RWPE2 (cell line): ENCODE results near the gene GPR17.
A peak's percentile ranks its signal among the peaks of the same experiment; 100 is the strongest.

Experiments
- ATAC-seq: fragments of 200-7000 bp; cut with Tn5 transposase; 3 replicates; pipeline ENCODE4 v1.9.1; 2021; ENCODE audit warnings: low read depth
- DNase-seq: peaks from one replicate; pipeline ENCODE4 v3.0.0-alpha.2; 2020; ENCODE audit warnings: low spot score
- H3K27ac ChIP-seq: fragments of 450-650 bp; 2 replicates; pipeline ENCODE4 v1.5.1; 2017; ENCODE audit warnings: mild to moderate bottlenecking; ENCODE audit not compliant: poor library complexity, severe bottlenecking
- H3K27me3 ChIP-seq: fragments of 250-450 bp; sonication (Bioruptor Pico); 2 replicates; pipeline ENCODE4 v1.5.1; 2021; ENCODE audit warnings: mild to moderate bottlenecking, moderate library complexity; ENCODE audit not compliant: insufficient read depth, poor library complexity, severe bottlenecking
- H3K36me3 ChIP-seq: fragments of 250-450 bp; sonication (Bioruptor Pico); 2 replicates; pipeline ENCODE4 v1.5.1; 2020; ENCODE audit warnings: low read depth, mild to moderate bottlenecking, moderate library complexity
- H3K4me1 ChIP-seq: fragments of 250-450 bp; sonication (Bioruptor Pico); 2 replicates; pipeline ENCODE4 v1.5.1; 2021; ENCODE audit warnings: mild to moderate bottlenecking, moderate library complexity; ENCODE audit not compliant: insufficient read depth, poor library complexity, severe bottlenecking
- H3K4me3 ChIP-seq: fragments of 250-450 bp; sonication (Bioruptor Pico); 2 replicates; pipeline ENCODE4 v1.5.1; 2021; ENCODE audit warnings: mild to moderate bottlenecking, moderate library complexity; ENCODE audit not compliant: severe bottlenecking
- H3K9me3 ChIP-seq: fragments of 250-450 bp; sonication (Bioruptor Pico); 2 replicates; pipeline ENCODE4 v1.5.1; 2021; ENCODE audit warnings: mild to moderate bottlenecking, moderate library complexity; ENCODE audit not compliant: severe bottlenecking
- TF ChIP-seq, protein P1 (sequence below): fragments of 450-650 bp; IDR thresholded peaks from one replicate; pipeline ENCODE4 v1.5.1; 2017; ENCODE audit warnings: mild to moderate bottlenecking, moderate library complexity; ENCODE audit not compliant: poor library complexity, severe bottlenecking

Gene GPR17

DNA sequence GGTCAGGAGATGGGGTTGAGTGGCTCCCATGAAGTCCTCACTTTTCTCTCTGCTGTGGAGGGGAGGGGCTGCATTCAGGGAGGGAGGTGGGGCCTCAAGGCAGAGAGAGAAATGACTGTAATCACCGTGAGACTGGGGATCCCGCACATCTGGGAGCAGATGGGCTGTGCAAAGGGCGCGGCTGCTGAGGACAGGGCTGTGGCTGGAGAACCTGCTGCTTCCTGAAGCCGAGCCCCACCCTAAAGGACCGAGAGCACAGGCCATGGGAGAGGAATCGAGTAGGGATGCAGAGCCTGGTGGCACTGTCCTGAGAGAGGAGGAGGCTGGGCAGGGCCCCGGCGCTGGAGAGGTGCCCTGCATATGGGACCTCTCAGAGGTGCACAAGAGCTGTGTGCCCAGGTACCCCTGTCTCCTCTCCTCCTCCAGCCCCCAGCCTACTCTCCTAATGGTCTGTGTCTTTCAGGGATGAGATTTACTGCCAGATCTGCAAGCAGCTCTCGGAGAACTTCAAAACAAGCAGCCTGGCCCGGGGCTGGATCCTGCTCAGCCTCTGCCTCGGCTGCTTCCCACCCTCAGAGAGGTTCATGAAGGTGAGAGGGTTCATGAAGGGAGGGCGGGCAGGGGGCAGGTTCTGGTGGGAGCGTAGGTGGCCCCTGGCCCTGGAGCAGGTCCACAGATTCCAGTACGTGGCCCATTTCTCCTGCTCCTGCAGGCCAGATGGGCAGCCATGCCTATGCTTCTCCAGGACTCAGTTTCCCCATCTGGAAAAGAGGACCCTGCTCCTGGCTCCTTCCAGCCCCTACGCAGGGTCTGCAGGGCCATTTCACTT is 25.9 kb upstream of the GPR17 start:
- TF ChIP-seq, protein P1, sequence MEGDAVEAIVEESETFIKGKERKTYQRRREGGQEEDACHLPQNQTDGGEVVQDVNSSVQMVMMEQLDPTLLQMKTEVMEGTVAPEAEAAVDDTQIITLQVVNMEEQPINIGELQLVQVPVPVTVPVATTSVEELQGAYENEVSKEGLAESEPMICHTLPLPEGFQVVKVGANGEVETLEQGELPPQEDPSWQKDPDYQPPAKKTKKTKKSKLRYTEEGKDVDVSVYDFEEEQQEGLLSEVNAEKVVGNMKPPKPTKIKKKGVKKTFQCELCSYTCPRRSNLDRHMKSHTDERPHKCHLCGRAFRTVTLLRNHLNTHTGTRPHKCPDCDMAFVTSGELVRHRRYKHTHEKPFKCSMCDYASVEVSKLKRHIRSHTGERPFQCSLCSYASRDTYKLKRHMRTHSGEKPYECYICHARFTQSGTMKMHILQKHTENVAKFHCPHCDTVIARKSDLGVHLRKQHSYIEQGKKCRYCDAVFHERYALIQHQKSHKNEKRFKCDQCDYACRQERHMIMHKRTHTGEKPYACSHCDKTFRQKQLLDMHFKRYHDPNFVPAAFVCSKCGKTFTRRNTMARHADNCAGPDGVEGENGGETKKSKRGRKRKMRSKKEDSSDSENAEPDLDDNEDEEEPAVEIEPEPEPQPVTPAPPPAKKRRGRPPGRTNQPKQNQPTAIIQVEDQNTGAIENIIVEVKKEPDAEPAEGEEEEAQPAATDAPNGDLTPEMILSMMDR: no peak
- Histone ChIP-seq H3K36me3 (no peaks in the 10 kb centered on the region), H3K9me3 (no peaks in the 10 kb centered on the region), H3K4me1 (peaks cover 11% of the 10 kb centered on the region), H3K4me3 (no peak overlapping the region), H3K27me3 (no peaks in the 10 kb centered on the region), H3K27ac (no peak overlapping the region)
- ATAC-seq: no peak; the same call in 2 of the 3 replicates
- peak; percentile 38 for DNase-seq

DNA sequence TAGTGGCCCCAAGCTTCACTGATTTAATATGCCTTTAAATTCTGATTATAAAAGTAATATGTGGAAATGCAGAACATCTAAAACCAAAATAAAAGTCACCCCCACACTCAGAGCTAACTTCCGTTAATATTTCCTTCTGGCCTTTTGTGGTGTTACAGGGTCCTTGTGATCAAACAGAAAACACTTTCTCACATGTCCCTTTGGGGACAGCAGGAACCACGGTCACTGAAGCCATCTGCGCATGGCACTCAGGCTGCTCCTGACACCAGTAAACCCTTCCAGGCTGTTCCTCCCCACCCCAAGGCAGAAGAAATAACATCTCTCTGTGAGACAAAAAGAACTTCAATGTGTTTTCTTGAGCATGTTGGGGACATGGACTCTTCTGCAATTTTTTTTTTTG is 25.1 kb upstream of the GPR17 start:
- TF ChIP-seq, protein P1: no peak
- H3K4me3 ChIP-seq: no peak overlapping the region
- no peaks in the 10 kb centered on the region for H3K36me3 ChIP-seq
- no peak overlapping the region for H3K27ac ChIP-seq
- DNase-seq (peak; percentile 29), ATAC-seq (no peak)
- H3K27me3 ChIP-seq: no peaks in the 10 kb centered on the region
- peaks cover 6% of the 10 kb centered on the region for H3K4me1 ChIP-seq
- no peaks in the 10 kb centered on the region for H3K9me3 ChIP-seq

DNA sequence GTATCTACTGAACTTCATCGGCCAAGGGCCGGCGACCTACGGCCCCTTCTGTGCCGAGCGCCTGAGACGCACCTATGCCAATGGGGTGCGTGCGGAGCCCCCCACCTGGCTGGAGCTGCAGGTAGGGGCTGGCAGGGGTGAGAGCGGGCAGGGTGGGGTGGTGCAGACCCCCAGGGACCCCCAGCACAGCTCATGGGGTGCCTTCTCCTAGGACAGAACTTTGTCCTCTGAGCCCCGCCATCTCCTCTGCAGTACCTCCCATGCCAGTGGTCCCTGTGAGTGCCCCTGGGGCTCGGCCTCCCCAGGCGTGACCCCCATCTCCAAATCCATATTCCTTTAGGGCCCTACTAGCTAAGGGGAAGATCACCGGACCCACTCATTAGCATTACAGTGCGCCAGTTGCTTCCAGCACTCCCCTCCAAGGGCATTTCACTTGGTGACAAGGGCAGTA is 23.9 kb upstream of the GPR17 start:
- H3K4me3 ChIP-seq: no peak overlapping the region
- H3K4me1 ChIP-seq: peaks cover 6% of the 10 kb centered on the region
- H3K27me3 ChIP-seq: no peaks in the 10 kb centered on the region
- DNase-seq: peak; percentile 51
- TF ChIP-seq, protein P1: no peak
- H3K9me3 ChIP-seq: no peaks in the 10 kb centered on the region
- no peaks in the 10 kb centered on the region for H3K36me3 ChIP-seq
- H3K27ac ChIP-seq: no peak overlapping the region
- no peak for ATAC-seq

DNA sequence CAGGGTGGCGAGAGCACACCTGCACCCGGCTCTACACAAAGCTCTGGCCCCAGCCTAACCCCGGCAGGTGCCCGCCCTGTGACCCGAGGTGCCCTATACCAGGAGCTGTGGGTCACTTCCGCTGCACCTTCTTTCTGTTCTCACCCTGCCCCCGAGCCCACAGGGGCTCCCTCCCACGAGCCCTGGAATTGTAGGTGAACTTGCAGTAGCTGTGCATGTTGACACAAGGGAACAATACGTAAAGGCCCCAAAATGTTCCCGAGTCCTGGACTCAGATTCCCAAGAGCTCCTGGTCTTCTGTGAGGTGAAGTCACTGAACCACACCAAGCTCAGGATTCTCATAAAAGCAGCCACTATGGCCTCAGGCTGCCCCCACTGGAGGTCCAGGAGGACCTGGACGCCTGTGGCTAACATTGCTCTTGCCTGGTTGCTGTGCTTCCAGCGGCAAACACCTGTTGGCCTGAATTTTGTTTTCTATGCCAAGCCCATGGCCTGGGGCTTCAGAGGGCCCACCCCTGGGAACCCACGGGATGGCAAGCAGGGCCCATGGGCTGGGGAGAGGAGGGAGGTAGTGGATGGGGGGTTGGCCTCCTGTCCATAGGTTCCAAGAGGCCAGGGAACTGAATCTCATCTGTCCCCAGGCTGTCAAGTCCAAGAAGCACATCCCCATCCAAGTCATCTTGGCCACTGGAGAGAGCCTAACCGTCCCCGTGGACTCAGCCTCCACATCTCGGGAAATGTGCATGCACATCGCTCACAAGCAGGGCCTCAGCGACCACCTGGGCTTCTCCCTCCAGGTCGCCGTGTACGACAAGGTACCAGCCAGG is 23.2 kb upstream of the GPR17 start:
- Histone ChIP-seq H3K4me1 (peaks cover 6% of the 10 kb centered on the region), H3K4me3 (no peak overlapping the region), H3K36me3 (no peaks in the 10 kb centered on the region), H3K27ac (no peak overlapping the region), H3K9me3 (no peaks in the 10 kb centered on the region), H3K27me3 (no peaks in the 10 kb centered on the region)
- DNase-seq (no peak), ATAC-seq (no peak)
- TF ChIP-seq, protein P1: no peak
